ENCODE data around the gene FBXW4. TPM values are rescaled to one million over a fixed set of nuclear protein-coding genes. Genes with fewer than 3 reads are reported as not detected.

Gene FBXW4
- polyA plus RNA-seq, 1 donor (not counting 4 experiments of a cell fraction or from before 2014, with no cell fraction given) = 22.3 TPM

DNA sequence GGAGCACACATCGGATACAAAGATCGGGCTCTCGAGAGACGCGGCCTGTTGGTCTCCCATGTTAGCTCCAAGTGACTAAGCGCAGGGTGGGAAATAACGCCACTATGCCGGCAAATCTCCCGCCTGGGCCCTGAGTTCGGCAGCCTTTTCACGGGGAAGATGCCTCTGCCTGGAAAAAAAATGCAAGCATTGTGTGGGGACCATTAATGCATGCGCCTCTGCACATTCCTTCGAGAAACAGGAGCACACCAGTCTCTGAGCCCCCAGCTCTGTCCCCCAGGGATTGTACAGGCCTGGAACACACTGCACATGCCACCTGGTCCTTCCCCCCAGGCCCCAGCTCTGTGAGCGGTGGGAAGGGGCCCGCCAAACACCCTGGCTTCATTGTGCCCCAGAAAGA lies 44.1 kb downstream of the FBXW4 start:
- no peaks in the 10 kb centered on the region for H3K27me3 ChIP-seq (ENCODE audit: control insufficient read depth, extremely low read depth, insufficient read depth, low read length)
- no peak overlapping the region for H3K4me2 ChIP-seq (ENCODE audit: control insufficient read depth, extremely low read depth, insufficient read depth, low read depth, low read length)
- H4K20me1 ChIP-seq (ENCODE audit: control insufficient read depth, extremely low read depth, insufficient read depth, low read length) = no peaks in the 10 kb centered on the region
- no peaks in the 10 kb centered on the region for H3K79me2 ChIP-seq (ENCODE audit: control insufficient read depth, insufficient read depth, low read length)
- H3K36me3 ChIP-seq (ENCODE audit: control insufficient read depth in 2 of 2, extremely low read depth in 1 of 2, insufficient read depth in 2 of 2, low read length in 2 of 2) = peaks cover 5 to 10% of the 10 kb centered on the region in 2 experiments
- no peak overlapping the region for H3K9ac ChIP-seq (ENCODE audit: control insufficient read depth, extremely low read depth, insufficient read depth, low read length)
- no peak for FAIRE-seq
- peaks cover 2% of the 10 kb centered on the region for H3K9me1 ChIP-seq (ENCODE audit: control insufficient read depth, extremely low read depth, insufficient read depth, low read length)
- no peaks in the 10 kb centered on the region for H3K4me1 ChIP-seq (ENCODE audit: control insufficient read depth, extremely low read depth, insufficient read depth, low read length)
- no peaks in the 10 kb centered on the region for H3K9me3 ChIP-seq (ENCODE audit: control insufficient read depth, low read depth, low read length)
- dilution Hi-C loops (cut with MboI; ENCODE audit: extremely low pct_ligation_motif_present, low sequenced_read_pairs) = no loop called here
- no peak for DNase-seq (ENCODE audit: low read depth, low spot score)
- no peak overlapping the region for H3K4me3 ChIP-seq (ENCODE audit: control insufficient read depth in 2 of 3, extremely low read depth in 1 of 3, insufficient read depth in 2 of 3, low read depth in 1 of 3, low read length in 3 of 3)
- TF ChIP-seq EZH2 (IDR thresholded peaks at IDR 0.05; ENCODE audit: low read length) (no peak), CTCF (optimal IDR thresholded peaks at IDR 0.05 in 1 of 3, IDR thresholded peaks at IDR 0.05 in 1 of 3, conservative IDR thresholded peaks at IDR 0.05 in 1 of 3; ENCODE audit: extremely low read depth in 1 of 3, insufficient read depth in 2 of 3, low read length in 3 of 3) (no peak)
- H2AFZ ChIP-seq (ENCODE audit: control insufficient read depth, low read length) = no peak overlapping the region
- H3K27ac ChIP-seq (ENCODE audit: control insufficient read depth, insufficient read depth, low read length) = no peak overlapping the region

DNA sequence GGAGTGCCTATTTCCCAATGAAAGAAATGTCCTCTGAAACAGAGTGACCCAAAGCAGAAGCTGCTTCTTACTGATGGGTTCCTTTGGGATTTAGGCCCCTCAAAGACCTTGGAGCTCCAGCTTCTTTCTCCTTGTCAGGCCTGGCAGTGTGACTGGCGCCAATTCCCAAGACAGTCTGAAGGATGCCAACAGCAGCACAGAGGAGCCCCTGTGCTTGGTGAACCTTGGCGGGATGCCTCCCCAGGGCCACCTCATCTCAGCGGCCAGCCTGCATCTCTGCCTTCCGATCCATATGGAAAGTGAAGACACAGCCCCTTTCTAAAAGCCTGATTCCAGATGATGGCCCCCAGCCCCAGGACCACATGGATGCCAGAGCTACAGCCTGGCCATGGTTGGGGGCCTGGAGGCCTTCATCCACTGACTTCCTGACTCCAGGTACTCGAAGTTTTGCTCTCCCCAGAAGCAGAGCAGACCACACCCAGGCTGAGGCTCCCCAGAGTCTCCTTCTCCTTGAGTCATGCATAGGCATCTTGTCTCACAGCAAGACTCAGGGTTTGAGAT lies 45.4 kb downstream of the FBXW4 start:
- no peak overlapping the region for H3K27ac ChIP-seq (ENCODE audit: control insufficient read depth, insufficient read depth, low read length)
- DNase-seq (ENCODE audit: low read depth, low spot score) (no peak), FAIRE-seq (no peak)
- peaks cover 0 to 4% of the 10 kb centered on the region in 2 experiments for H3K36me3 ChIP-seq (ENCODE audit: control insufficient read depth in 2 of 2, extremely low read depth in 1 of 2, insufficient read depth in 2 of 2, low read length in 2 of 2)
- no peaks in the 10 kb centered on the region for H4K20me1 ChIP-seq (ENCODE audit: control insufficient read depth, extremely low read depth, insufficient read depth, low read length)
- H3K9ac ChIP-seq (ENCODE audit: control insufficient read depth, extremely low read depth, insufficient read depth, low read length) = no peak overlapping the region
- H3K9me1 ChIP-seq (ENCODE audit: control insufficient read depth, extremely low read depth, insufficient read depth, low read length) = no peaks in the 10 kb centered on the region
- H3K9me3 ChIP-seq (ENCODE audit: control insufficient read depth, low read depth, low read length) = no peaks in the 10 kb centered on the region
- H3K4me3 ChIP-seq (ENCODE audit: control insufficient read depth in 2 of 3, extremely low read depth in 1 of 3, insufficient read depth in 2 of 3, low read depth in 1 of 3, low read length in 3 of 3) = no peak overlapping the region
- H2AFZ ChIP-seq (ENCODE audit: control insufficient read depth, low read length) = no peak overlapping the region
- no peaks in the 10 kb centered on the region for H3K79me2 ChIP-seq (ENCODE audit: control insufficient read depth, insufficient read depth, low read length)
- TF ChIP-seq EZH2 (IDR thresholded peaks at IDR 0.05; ENCODE audit: low read length) = no peak
- TF ChIP-seq CTCF (optimal IDR thresholded peaks at IDR 0.05 in 1 of 3, IDR thresholded peaks at IDR 0.05 in 1 of 3, conservative IDR thresholded peaks at IDR 0.05 in 1 of 3; ENCODE audit: extremely low read depth in 1 of 3, insufficient read depth in 2 of 3, low read length in 3 of 3) = no peak
- H3K4me2 ChIP-seq (ENCODE audit: control insufficient read depth, extremely low read depth, insufficient read depth, low read depth, low read length) = no peak overlapping the region
- H3K4me1 ChIP-seq (ENCODE audit: control insufficient read depth, extremely low read depth, insufficient read depth, low read length) = no peaks in the 10 kb centered on the region
- H3K27me3 ChIP-seq (ENCODE audit: control insufficient read depth, extremely low read depth, insufficient read depth, low read length) = no peaks in the 10 kb centered on the region
- dilution Hi-C loops (cut with MboI; ENCODE audit: extremely low pct_ligation_motif_present, low sequenced_read_pairs) = no loop called here
